ENCODE data around the gene FN3KRP. TPM values are rescaled to one million over a fixed set of nuclear protein-coding genes. Genes with fewer than 3 reads are reported as not detected.

Gene FN3KRP
- total RNA-seq, 2 donors from 2014 or later, result 9.8 to 15.6 TPM

- Histone ChIP-seq H3K9me3 (no peaks in the 10 kb centered on the region), H3K27me3 (replicated peaks; ENCODE audit: insufficient read depth) (no peaks in the 10 kb centered on the region), H3K4me1 (ENCODE audit: control insufficient read depth in 1 of 2, low read depth in 2 of 2) (no peaks in the 10 kb centered on the region), H3K4me3 (no peak overlapping the region), H3K36me3 (no peaks in the 10 kb centered on the region), H3K27ac (no peak overlapping the region)
- no peak for DNase-seq (ENCODE audit: low spot score)
- no peak for ATAC-seq (ENCODE audit: insufficient number of reproducible peaks, low FRiP score, low read depth)
- no peak for TF ChIP-seq CTCF (IDR thresholded peaks at IDR 0.05)
These were observed 59.9 kb downstream of the FN3KRP start for GRCh38 chr17:82776454-82776853.

Other genes starting within 250 kb of the FN3KRP start
- 10 to 100 TPM; 34.8 to 85.1 TPM for gene FOXK2, start 197.0 kb upstream of the FN3KRP start, total RNA-seq
- 10 to 100 TPM; 50.0 to 55.7 TPM for gene WDR45B, start 68.3 kb upstream of the FN3KRP start, total RNA-seq
- 10 to 100 TPM; 17.3 to 21.1 TPM for gene RAB40B, start 18.0 kb upstream of the FN3KRP start, total RNA-seq
- 10 to 100 TPM in 1 of 2 donors, 1 to 10 TPM in 1; 8.3 to 10.4 TPM for gene FN3K, start 18.9 kb downstream of the FN3KRP start, total RNA-seq
- 10 to 100 TPM; 55.0 to 55.5 TPM for gene TBCD, start 35.4 kb downstream of the FN3KRP start, total RNA-seq
- not detected for gene ZNF750, start 123.3 kb downstream of the FN3KRP start, total RNA-seq